ENCODE data around the gene GLB1L3.
"Not testable (repeated sequence)": the region's sequence is repeated elsewhere in the genome, so short reads cannot be mapped to it uniquely, and the experiment has no call there.

GLB1L3 gene

GRCh38 chr11:134273317-134273712 is 2.9 kb upstream of the GLB1L3 start:
- no peak for DNase-seq (ENCODE audit: low read depth, low spot score)
- H3K4me1 ChIP-seq (ENCODE audit: control insufficient read depth, insufficient read depth, low read length), result peaks cover 9% of the 10 kb centered on the region
- 0 out of 2 replicates have a peak, but pooled peaks cover 3% of the 10 kb centered on the region for H3K36me3 ChIP-seq (ENCODE audit: control insufficient read depth, insufficient read depth, low read length)
- H3K4me3 ChIP-seq (ENCODE audit: low read length), result no peak overlapping the region; the same call in 1 of the 2 replicates
- no peaks in the 10 kb centered on the region for H3K27me3 ChIP-seq (ENCODE audit: control insufficient read depth, insufficient read depth, low read length)
- no peak overlapping the region for H3K27ac ChIP-seq (ENCODE audit: low read length)
- H3K9me3 ChIP-seq (ENCODE audit: control insufficient read depth, insufficient read depth, low read length), result no peaks in the 10 kb centered on the region
- WGBS (ENCODE audit: insufficient coverage, insufficient read length), result no CpG with 5 or more reads among the region's 3 CpGs

GRCh38 chr11:134275188-134275533 is 1.0 kb upstream of the GLB1L3 start:
- Histone ChIP-seq H3K27me3 (ENCODE audit: control insufficient read depth, insufficient read depth, low read length) (no peaks in the 10 kb centered on the region), H3K27ac (ENCODE audit: low read length) (no peak overlapping the region), H3K9me3 (ENCODE audit: control insufficient read depth, insufficient read depth, low read length) (no peaks in the 10 kb centered on the region), H3K4me3 (ENCODE audit: low read length) (peak overlapping the region; percentile 92; the same call in 1 of the 2 replicates), H3K36me3 (ENCODE audit: control insufficient read depth, insufficient read depth, low read length) (0 out of 2 replicates have a peak, but pooled peaks cover 2% of the 10 kb centered on the region), H3K4me1 (ENCODE audit: control insufficient read depth, insufficient read depth, low read length) (peaks cover 8% of the 10 kb centered on the region)
- DNase-seq (ENCODE audit: low read depth, low spot score), result no peak
- WGBS (ENCODE audit: insufficient coverage, insufficient read length), result no CpG with 5 or more reads among the region's 5 CpGs

DNA sequence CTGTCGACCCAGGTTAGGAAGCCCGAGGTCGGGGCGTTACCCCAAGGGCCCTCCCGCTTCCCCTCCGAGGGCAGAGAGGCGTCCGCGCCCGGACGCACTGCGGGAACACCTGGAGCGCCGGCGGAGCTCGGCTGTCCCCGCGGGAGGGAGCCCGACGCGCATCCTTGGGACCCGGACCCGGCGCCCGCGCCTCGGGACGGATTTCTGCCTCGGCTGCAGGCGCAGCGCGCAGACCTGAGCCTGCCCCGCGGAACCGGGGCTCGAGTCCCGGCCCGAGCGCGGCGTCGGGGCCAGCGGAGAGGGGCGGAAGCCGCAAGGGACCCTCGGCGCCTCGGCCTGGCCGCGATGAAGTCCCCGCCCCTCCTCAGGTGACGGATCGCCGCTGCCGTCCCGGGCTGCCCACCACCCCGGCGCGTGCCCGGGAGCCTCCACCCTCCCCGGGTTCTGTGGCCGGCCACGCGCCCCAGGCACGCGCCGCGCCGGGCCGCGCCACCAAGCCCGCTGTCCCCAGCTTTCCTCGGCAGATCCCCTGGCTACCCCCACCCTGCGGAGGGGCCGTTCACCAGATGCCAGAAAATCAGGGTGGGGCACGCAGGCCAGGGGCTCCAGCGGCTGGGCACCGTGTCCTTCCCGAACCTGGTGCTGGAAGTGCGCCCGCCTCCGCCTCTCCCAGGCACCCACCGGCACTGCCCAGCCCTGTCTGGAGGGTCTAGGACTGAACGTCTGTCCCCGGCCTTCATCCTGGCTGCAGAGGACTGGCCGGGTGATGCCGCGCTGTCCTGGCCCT is 410 bp downstream of the GLB1L3 start:
- DNase-seq (ENCODE audit: low read depth, low spot score), result no peak
- no CpG with 5 or more reads among the region's 88 CpGs for WGBS (ENCODE audit: insufficient coverage, insufficient read length)

DNA sequence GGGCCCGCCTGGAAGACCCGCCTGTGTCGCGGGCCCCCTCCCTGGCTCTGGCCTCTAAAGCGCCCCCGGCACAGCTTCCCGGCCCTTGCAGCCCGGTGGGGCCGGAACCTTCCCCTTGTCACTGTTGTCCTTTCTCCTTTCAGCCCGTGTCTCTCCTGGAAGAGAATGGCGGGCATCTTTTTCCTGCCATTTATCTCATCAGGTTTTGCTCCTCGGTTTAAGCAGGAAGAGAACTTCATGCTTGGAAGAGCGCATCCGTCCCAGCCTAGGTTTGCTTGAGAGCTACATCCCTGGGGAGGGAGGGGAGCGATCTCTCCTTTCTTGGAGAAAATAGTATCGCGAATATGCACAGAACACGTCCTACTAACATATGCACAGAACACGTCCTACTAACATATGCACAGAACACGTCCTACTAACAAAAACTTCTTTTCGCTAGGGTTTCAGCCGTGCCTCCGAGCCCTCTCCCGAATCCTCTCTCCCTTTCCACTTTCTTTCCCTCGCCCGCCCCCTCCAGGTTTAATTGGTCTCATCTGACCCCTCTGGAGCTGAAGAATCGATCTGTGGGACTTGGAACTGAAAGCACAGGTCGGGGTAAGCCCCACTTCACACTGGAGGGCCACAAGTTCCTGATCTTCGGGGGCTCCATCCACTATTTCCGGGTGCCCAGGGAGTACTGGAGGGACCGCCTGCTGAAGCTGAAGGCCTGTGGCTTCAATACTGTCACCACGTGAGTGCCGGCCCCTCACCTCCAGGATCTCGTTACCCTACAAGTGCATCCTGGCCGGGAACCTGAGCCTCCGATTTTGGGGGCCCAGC is 1.2 kb downstream of the GLB1L3 start:
- DNase-seq (ENCODE audit: low read depth, low spot score), result no peak
- Histone ChIP-seq H3K36me3 (ENCODE audit: control insufficient read depth, insufficient read depth, low read length) (0 out of 2 replicates have a peak, but pooled peaks cover under 1% of the 10 kb centered on the region), H3K27ac (ENCODE audit: low read length) (no peak overlapping the region), H3K27me3 (ENCODE audit: control insufficient read depth, insufficient read depth, low read length) (no peaks in the 10 kb centered on the region), H3K4me1 (ENCODE audit: control insufficient read depth, insufficient read depth, low read length) (peaks cover under 1% of the 10 kb centered on the region; the same call in 1 of the 2 replicates), H3K9me3 (ENCODE audit: control insufficient read depth, insufficient read depth, low read length) (no peaks in the 10 kb centered on the region), H3K4me3 (ENCODE audit: low read length) (peak overlapping the region; percentile 92; the same call in 1 of the 2 replicates)
- WGBS (ENCODE audit: insufficient coverage, insufficient read length), result no CpG with 5 or more reads among the region's 36 CpGs

More for the DNA sequence above, 410 bp downstream of the GLB1L3 start:
- H3K9me3 ChIP-seq (ENCODE audit: control insufficient read depth, insufficient read depth, low read length), result no peaks in the 10 kb centered on the region
- no peaks in the 10 kb centered on the region for H3K27me3 ChIP-seq (ENCODE audit: control insufficient read depth, insufficient read depth, low read length)
- H3K4me1 ChIP-seq (ENCODE audit: control insufficient read depth, insufficient read depth, low read length), result peaks cover 4% of the 10 kb centered on the region
- peak overlapping the region; percentile 92 for H3K4me3 ChIP-seq (ENCODE audit: low read length)
- no peaks in the 10 kb centered on the region for H3K36me3 ChIP-seq (ENCODE audit: control insufficient read depth, insufficient read depth, low read length)
- H3K27ac ChIP-seq (ENCODE audit: low read length), result no peak overlapping the region

GRCh38 chr11:134278356-134278755 is 2.2 kb downstream of the GLB1L3 start:
- H3K4me3 ChIP-seq (ENCODE audit: low read length), result no peak overlapping the region
- H3K9me3 ChIP-seq (ENCODE audit: control insufficient read depth, insufficient read depth, low read length), result no peaks in the 10 kb centered on the region
- H3K36me3 ChIP-seq (ENCODE audit: control insufficient read depth, insufficient read depth, low read length), result 0 out of 2 replicates have a peak, but pooled peaks cover 3% of the 10 kb centered on the region
- DNase-seq (ENCODE audit: low read depth, low spot score), result no peak
- no peaks in the 10 kb centered on the region for H3K4me1 ChIP-seq (ENCODE audit: control insufficient read depth, insufficient read depth, low read length)
- no peak overlapping the region for H3K27ac ChIP-seq (ENCODE audit: low read length)
- no CpG with 5 or more reads among the region's 4 CpGs for WGBS (ENCODE audit: insufficient coverage, insufficient read length)
- H3K27me3 ChIP-seq (ENCODE audit: control insufficient read depth, insufficient read depth, low read length), result no peaks in the 10 kb centered on the region

DNA sequence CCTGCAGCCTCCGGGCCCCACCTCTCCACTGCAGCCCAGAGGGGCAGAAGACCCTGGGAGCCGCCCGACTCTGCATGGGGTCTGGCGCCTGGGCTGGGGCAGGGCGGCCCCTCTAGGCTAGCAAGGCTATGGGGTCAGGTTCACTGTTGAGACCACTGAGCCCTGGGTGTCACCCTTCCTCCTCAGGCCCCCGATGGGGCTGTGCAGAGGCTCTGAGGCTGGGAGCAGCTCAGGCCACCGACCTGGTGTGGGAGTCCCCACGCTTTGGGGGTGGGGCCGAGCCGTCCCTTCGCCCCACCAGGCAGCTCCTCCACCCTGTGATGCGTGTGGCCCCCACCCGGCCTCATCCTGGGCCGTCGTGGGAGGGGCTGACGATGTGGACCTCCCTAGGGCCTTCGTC is 5.5 kb downstream of the GLB1L3 start:
- DNase-seq (ENCODE audit: low read depth, low spot score); H3K4me3 ChIP-seq (ENCODE audit: low read length); H3K9me3 ChIP-seq (ENCODE audit: control insufficient read depth, insufficient read depth, low read length); H3K27ac ChIP-seq (ENCODE audit: low read length); H3K27me3 ChIP-seq (ENCODE audit: control insufficient read depth, insufficient read depth, low read length); H3K4me1 ChIP-seq (ENCODE audit: control insufficient read depth, insufficient read depth, low read length); H3K36me3 ChIP-seq (ENCODE audit: control insufficient read depth, insufficient read depth, low read length): not testable (repeated sequence)
- WGBS (ENCODE audit: insufficient coverage, insufficient read length), result no CpG with 5 or more reads among the region's 17 CpGs

DNA sequence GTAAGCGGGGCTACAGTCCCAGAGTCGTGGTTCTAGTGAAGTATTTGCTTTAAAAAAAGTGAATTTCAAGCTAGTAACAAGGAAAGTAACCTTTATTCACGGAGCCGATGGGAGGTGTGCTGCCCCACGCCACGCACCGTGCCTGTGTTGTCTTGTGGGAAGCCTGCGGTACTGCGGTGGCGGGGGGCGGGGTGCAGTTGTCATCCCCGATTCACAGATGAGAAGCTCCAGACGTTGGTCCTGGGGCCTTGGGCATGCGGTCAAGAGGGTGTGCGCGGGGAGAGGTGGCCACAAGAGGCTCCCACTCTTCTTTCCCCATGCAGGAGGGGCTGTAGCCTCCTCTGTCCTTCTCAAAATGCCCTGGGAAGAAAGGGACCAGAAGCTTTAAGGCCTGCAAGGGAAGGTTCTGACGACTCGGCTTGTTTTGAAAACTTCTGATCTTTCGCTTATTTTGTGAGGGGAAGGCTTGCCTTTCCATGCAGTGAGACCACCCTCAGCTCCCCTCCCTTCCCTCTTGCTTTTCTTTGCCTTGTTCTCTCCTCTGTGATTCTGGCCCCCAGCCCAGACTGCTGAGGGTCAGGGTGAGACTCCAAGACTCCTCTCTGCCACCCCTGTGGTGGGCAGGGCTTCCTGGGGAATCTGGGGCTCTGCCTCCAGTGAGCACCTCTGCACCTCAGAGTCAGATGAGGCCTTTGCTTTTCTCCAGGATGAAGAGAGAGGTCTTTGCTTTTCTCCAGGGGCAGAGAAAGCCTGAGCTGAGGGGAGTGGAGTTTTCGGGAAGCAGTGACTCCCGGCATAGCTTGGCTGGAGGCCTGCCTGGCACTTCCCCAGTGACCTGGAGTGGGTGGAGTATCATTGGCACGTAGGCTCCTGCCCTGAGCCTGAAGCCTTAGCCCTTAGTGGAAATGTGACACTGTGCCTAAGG is 6.2 kb downstream of the GLB1L3 start:
- H3K4me1 ChIP-seq (ENCODE audit: control insufficient read depth, insufficient read depth, low read length), result no peaks in the 10 kb centered on the region
- WGBS (ENCODE audit: insufficient coverage, insufficient read length), result no CpG with 5 or more reads among the region's 22 CpGs
- H3K36me3 ChIP-seq (ENCODE audit: control insufficient read depth, insufficient read depth, low read length), result 0 out of 2 replicates have a peak, but pooled peaks cover 3% of the 10 kb centered on the region
- no peak for DNase-seq (ENCODE audit: low read depth, low spot score)
- no peak overlapping the region for H3K27ac ChIP-seq (ENCODE audit: low read length)
- no peak overlapping the region for H3K4me3 ChIP-seq (ENCODE audit: low read length)
- H3K27me3 ChIP-seq (ENCODE audit: control insufficient read depth, insufficient read depth, low read length), result no peaks in the 10 kb centered on the region
- no peaks in the 10 kb centered on the region for H3K9me3 ChIP-seq (ENCODE audit: control insufficient read depth, insufficient read depth, low read length)

DNA sequence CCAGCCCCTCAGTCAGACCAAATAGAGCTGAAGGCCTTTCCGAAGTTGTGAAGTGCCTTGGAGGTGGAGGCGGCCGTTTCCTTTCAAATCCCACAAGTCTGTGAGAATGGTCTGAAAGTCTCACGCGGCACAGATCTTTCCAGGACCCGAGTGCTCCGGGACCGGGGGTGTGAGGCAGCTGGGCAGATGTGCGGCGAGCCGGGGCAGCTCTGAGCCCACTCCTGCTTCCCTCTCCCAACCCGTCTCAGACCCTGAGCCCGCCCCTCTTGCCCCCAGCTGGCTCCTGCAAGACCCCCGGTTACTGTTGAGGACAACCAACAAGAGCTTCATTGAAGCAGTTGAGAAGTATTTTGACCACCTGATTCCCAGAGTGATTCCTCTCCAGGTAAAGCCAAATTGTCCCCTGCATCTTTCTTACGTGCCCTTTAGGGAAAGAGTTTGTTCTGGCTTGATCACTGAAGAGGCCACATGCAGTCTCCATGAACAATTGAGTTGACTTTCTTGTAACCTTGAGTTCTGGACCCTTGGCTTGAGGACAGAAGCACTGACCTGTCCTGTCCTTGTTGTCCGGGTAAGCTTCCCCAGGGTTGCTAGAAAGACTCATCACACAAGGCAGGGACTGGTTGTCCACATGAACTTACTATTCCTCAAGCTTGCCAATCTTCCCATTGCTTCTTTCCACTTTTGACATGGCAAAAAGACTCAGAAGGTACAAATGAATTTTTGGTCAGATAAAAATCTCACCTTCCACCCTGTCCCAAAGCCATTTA is 7.5 kb downstream of the GLB1L3 start:
- WGBS (ENCODE audit: insufficient coverage, insufficient read length), result no CpG with 5 or more reads among the region's 16 CpGs
- H3K36me3 ChIP-seq (ENCODE audit: control insufficient read depth, insufficient read depth, low read length), result 0 out of 2 replicates have a peak, but pooled peaks cover 3% of the 10 kb centered on the region
- no peak for DNase-seq (ENCODE audit: low read depth, low spot score)

GRCh38 chr11:134284349-134284748 is 8.2 kb downstream of the GLB1L3 start:
- not testable (repeated sequence) for H3K27me3 ChIP-seq (ENCODE audit: control insufficient read depth, insufficient read depth, low read length); H3K4me3 ChIP-seq (ENCODE audit: low read length); DNase-seq (ENCODE audit: low read depth, low spot score); H3K4me1 ChIP-seq (ENCODE audit: control insufficient read depth, insufficient read depth, low read length); H3K9me3 ChIP-seq (ENCODE audit: control insufficient read depth, insufficient read depth, low read length); H3K36me3 ChIP-seq (ENCODE audit: control insufficient read depth, insufficient read depth, low read length); H3K27ac ChIP-seq (ENCODE audit: low read length)
- no CpG with 5 or more reads among the region's 5 CpGs for WGBS (ENCODE audit: insufficient coverage, insufficient read length)

More for the DNA sequence above, 7.5 kb downstream of the GLB1L3 start:
- Histone ChIP-seq H3K4me3 (ENCODE audit: low read length) (no peak overlapping the region), H3K27ac (ENCODE audit: low read length) (no peak overlapping the region), H3K27me3 (ENCODE audit: control insufficient read depth, insufficient read depth, low read length) (no peaks in the 10 kb centered on the region), H3K9me3 (ENCODE audit: control insufficient read depth, insufficient read depth, low read length) (no peaks in the 10 kb centered on the region), H3K4me1 (ENCODE audit: control insufficient read depth, insufficient read depth, low read length) (no peaks in the 10 kb centered on the region)

Data from iPS DF 6.9 (cell line).